Measurements from ENCODE around the gene NFYC.

Gene NFYC

GRCh38 chr1:40650075-40650474 lies 41.4 kb upstream of the NFYC start:
- FAIRE-seq (no peak), DNase-seq (ENCODE audit: insufficient read length, low spot score) (no peak)
- peak; percentile 17 for TF ChIP-seq CTCF (IDR thresholded peaks at IDR 0.05; ENCODE audit: insufficient read depth, missing control alignments)

GRCh38 chr1:40651138-40651857 lies 40.2 kb upstream of the NFYC start:
- FAIRE-seq (no peak), DNase-seq (ENCODE audit: insufficient read length, low spot score) (no peak)
- TF ChIP-seq CTCF (IDR thresholded peaks at IDR 0.05; ENCODE audit: insufficient read depth, missing control alignments), result no peak

GRCh38 chr1:40652468-40652867 lies 39.0 kb upstream of the NFYC start:
- no peak for DNase-seq (ENCODE audit: insufficient read length, low spot score)
- TF ChIP-seq CTCF (IDR thresholded peaks at IDR 0.05; ENCODE audit: insufficient read depth, missing control alignments), result no peak

GRCh38 chr1:40652979-40653378 lies 38.5 kb upstream of the NFYC start:
- DNase-seq (ENCODE audit: insufficient read length, low spot score), result no peak
- no peak for TF ChIP-seq CTCF (IDR thresholded peaks at IDR 0.05; ENCODE audit: insufficient read depth, missing control alignments)
- no peak for FAIRE-seq

More at GRCh38 chr1:40652468-40652867, 39.0 kb upstream of the NFYC start:
- FAIRE-seq, result no peak

GRCh38 chr1:40653851-40654537 lies 37.5 kb upstream of the NFYC start:
- DNase-seq (ENCODE audit: insufficient read length, low spot score) (no peak), FAIRE-seq (no peak)
- TF ChIP-seq CTCF (IDR thresholded peaks at IDR 0.05; ENCODE audit: insufficient read depth, missing control alignments), result no peak

GRCh38 chr1:40657046-40657445 lies 34.5 kb upstream of the NFYC start:
- no peak for TF ChIP-seq CTCF (IDR thresholded peaks at IDR 0.05; ENCODE audit: insufficient read depth, missing control alignments)
- FAIRE-seq (no peak), DNase-seq (ENCODE audit: insufficient read length, low spot score) (no peak)

All from D721Med (cell line).